ENCODE data around the gene NAB1.

Gene NAB1

GRCh38 chr2:190679391-190679790 is 30.5 kb downstream of the NAB1 start:
- Histone ChIP-seq H3K4me1 (ENCODE audit: control insufficient read depth, insufficient read depth, low read length) (peaks cover 15% of the 10 kb centered on the region), H3K9ac (ENCODE audit: low read depth, low read length) (no peak overlapping the region), H3K9me3 (replicated peaks; ENCODE audit: low read length) (no peaks in the 10 kb centered on the region), H3K36me3 (ENCODE audit: insufficient read depth, low read length) (peaks cover 4% of the 10 kb centered on the region), H3K4me2 (ENCODE audit: low read length) (no peak overlapping the region), H3K4me3 (ENCODE audit: low read length) (no peak overlapping the region), H3K27me3 (ENCODE audit: control insufficient read depth, insufficient read depth, low read length) (no peaks in the 10 kb centered on the region)

DNA sequence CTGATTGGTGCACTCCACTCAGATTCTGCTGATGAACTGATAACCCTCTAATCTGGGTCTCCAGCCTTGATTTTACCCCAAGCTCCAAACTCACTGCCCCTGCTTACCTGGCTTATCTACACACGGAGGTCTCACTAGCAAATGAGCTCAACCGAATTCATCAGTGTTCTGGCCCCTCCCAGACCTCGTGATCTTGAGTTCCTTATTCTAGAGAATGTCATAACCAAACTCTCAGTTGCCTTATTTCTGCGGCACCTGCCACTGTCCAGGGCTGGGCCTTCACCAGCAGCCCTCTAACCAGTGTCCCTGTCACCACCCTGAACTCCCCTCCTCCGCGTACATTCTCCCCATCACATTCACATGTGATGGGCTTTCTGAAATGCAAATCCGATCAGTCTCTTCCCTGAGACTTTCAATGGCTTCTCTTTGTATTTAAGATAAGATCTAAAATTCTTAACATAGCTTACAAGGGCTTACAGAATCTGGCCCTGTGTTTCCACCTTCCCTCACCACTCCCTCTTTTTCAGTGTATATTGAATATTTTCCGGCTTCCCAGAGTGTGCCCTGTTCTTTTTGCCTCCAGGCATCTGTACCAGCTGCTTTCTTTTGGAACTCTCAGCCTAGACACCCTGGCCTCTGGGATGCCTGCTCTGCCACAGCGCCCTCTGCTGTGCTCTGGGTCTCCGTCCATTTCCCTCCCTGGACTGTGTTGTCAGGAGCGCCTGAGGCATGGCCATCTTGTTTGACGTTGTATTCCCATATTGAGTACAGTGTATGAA is 31.1 kb downstream of the NAB1 start:
- peaks cover 15% of the 10 kb centered on the region for H3K4me1 ChIP-seq (ENCODE audit: control insufficient read depth, insufficient read depth, low read length)
- H3K36me3 ChIP-seq (ENCODE audit: insufficient read depth, low read length) = peaks cover under 1% of the 10 kb centered on the region
- H3K9me3 ChIP-seq (replicated peaks; ENCODE audit: low read length) = no peaks in the 10 kb centered on the region
- H3K9ac ChIP-seq (ENCODE audit: low read depth, low read length) = no peak overlapping the region
- H3K4me3 ChIP-seq (ENCODE audit: low read length) = no peak overlapping the region
- H3K4me2 ChIP-seq (ENCODE audit: low read length) = no peak overlapping the region
- no peaks in the 10 kb centered on the region for H3K27me3 ChIP-seq (ENCODE audit: control insufficient read depth, insufficient read depth, low read length)

- Histone ChIP-seq H3K36me3 (ENCODE audit: insufficient read depth, low read length) (peaks cover 5% of the 10 kb centered on the region), H3K9ac (ENCODE audit: low read depth, low read length) (no peak overlapping the region), H3K27me3 (ENCODE audit: control insufficient read depth, insufficient read depth, low read length) (no peaks in the 10 kb centered on the region), H3K9me3 (replicated peaks; ENCODE audit: low read length) (no peaks in the 10 kb centered on the region), H3K4me2 (ENCODE audit: low read length) (no peak overlapping the region), H3K4me1 (ENCODE audit: control insufficient read depth, insufficient read depth, low read length) (peaks cover 15% of the 10 kb centered on the region), H3K4me3 (ENCODE audit: low read length) (no peak overlapping the region)
These were observed 33.3 kb downstream of the NAB1 start for GRCh38 chr2:190682168-190682567.

GRCh38 chr2:190683802-190684201 is 34.9 kb downstream of the NAB1 start:
- peaks cover 15% of the 10 kb centered on the region for H3K4me1 ChIP-seq (ENCODE audit: control insufficient read depth, insufficient read depth, low read length)
- H3K4me2 ChIP-seq (ENCODE audit: low read length) = peak overlapping the region; percentile 3
- no peaks in the 10 kb centered on the region for H3K9me3 ChIP-seq (replicated peaks; ENCODE audit: low read length)
- no peak overlapping the region for H3K9ac ChIP-seq (ENCODE audit: low read depth, low read length)
- no peak overlapping the region for H3K4me3 ChIP-seq (ENCODE audit: low read length)
- H3K27me3 ChIP-seq (ENCODE audit: control insufficient read depth, insufficient read depth, low read length) = no peaks in the 10 kb centered on the region
- H3K36me3 ChIP-seq (ENCODE audit: insufficient read depth, low read length) = peaks cover 11% of the 10 kb centered on the region

DNA sequence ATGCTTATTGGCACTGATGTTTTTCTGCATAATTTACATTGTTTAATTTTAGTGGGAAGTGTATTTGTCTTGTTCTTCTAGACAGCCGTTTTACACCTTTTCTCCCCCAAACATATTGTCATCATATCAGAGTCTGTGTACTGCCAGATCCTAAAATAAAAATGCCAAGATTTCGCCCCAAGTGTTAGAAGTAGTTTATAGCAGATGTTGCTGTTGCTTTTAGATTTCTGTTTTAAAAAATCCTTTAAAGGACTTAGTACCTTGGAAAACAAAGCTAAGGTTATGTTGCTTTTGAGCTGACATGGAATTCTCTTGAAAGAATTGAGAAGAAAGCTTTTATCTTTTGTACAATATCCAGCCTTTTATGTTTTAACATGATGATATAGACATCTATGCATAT is 36.0 kb downstream of the NAB1 start:
- Histone ChIP-seq H3K27me3 (ENCODE audit: control insufficient read depth, insufficient read depth, low read length) (no peaks in the 10 kb centered on the region), H3K4me2 (ENCODE audit: low read length) (no peak overlapping the region), H3K4me3 (ENCODE audit: low read length) (no peak overlapping the region), H3K4me1 (ENCODE audit: control insufficient read depth, insufficient read depth, low read length) (peaks cover 15% of the 10 kb centered on the region), H3K9me3 (replicated peaks; ENCODE audit: low read length) (no peaks in the 10 kb centered on the region), H3K36me3 (ENCODE audit: insufficient read depth, low read length) (peaks cover 11% of the 10 kb centered on the region), H3K9ac (ENCODE audit: low read depth, low read length) (no peak overlapping the region)

DNA sequence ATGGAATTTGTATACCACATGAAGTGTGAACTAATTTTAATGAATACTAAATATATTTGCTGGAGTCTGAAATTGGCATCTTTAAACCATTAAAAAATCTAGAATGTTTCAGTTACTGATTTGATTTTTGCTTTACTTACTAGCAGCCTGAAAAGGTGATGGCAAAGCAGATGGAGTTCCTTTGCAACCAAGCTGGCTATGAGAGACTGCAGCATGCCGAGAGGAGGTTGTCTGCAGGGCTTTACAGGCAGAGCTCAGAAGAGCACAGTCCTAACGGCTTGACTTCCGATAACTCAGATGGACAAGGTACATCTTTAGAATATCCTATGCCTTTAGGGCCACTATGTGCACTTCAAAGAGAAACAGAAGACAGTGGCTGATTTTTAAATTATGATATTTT is 36.5 kb downstream of the NAB1 start:
- Histone ChIP-seq H3K36me3 (ENCODE audit: insufficient read depth, low read length) (peaks cover 11% of the 10 kb centered on the region), H3K4me2 (ENCODE audit: low read length) (no peak overlapping the region), H3K4me3 (ENCODE audit: low read length) (no peak overlapping the region), H3K9ac (ENCODE audit: low read depth, low read length) (no peak overlapping the region), H3K9me3 (replicated peaks; ENCODE audit: low read length) (no peaks in the 10 kb centered on the region), H3K4me1 (ENCODE audit: control insufficient read depth, insufficient read depth, low read length) (peaks cover 15% of the 10 kb centered on the region), H3K27me3 (ENCODE audit: control insufficient read depth, insufficient read depth, low read length) (no peaks in the 10 kb centered on the region)

DNA sequence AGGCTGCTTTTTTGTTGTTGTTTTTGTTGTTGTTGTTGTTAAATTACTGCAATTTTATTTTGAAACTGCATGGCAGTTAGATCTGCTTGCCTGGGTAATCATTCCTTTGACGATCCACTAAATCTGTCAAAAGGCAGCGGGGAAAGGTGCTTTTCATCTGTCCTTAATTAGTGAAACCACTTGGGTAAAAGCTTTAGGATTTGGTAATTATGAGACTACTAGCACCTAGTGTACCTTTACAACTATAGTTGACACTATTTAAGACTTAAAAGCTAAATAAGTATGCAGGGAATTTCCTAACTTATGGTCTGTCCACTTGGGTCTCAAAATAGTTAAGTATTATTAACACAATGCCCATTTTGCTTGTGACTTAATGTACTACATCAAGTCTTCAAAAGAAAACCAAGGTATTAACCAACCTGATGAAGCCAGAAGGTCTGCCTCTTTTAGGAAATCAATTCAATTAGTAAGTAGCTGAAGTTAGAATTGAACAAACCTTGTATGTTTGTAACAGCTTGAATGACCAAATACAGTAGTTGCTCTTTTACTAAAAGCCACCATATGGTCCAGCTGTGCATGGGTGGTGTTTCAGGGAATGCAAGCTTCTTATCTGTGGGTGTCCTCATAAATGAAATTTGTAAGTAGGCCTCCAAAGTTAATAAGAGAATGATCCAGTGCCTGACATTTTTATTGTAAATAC is 44.8 kb downstream of the NAB1 start:
- Histone ChIP-seq H3K9ac (ENCODE audit: low read depth, low read length) (no peak overlapping the region), H3K36me3 (ENCODE audit: insufficient read depth, low read length) (no peaks in the 10 kb centered on the region), H3K27me3 (ENCODE audit: control insufficient read depth, insufficient read depth, low read length) (no peaks in the 10 kb centered on the region), H3K4me1 (ENCODE audit: control insufficient read depth, insufficient read depth, low read length) (no peaks in the 10 kb centered on the region), H3K4me2 (ENCODE audit: low read length) (no peak overlapping the region), H3K9me3 (replicated peaks; ENCODE audit: low read length) (no peaks in the 10 kb centered on the region), H3K4me3 (ENCODE audit: low read length) (no peak overlapping the region)

DNA sequence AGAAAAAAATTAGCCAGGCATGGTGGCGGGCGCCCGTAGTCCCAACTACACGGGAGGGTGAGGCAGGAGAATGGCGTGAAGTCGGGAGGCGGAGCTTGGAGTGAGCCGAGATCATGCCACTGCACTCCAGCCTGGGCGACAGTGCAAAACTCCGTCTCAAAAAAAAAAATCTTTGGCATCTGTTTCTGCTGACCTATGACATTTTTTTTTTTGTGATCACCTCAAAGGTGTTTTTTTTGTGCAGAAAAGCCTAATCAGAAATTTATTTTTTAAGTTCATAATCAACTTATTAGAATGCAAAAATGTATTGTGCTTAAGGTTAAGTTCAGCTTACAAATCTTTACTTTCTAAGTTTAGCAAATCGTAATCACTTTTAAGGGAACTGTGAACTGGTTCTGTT is 45.6 kb downstream of the NAB1 start:
- no peaks in the 10 kb centered on the region for H3K4me1 ChIP-seq (ENCODE audit: control insufficient read depth, insufficient read depth, low read length)

GRCh38 chr2:190695739-190696138 is 46.9 kb downstream of the NAB1 start:
- Histone ChIP-seq H3K4me3 (ENCODE audit: low read length) (no peak overlapping the region), H3K4me1 (ENCODE audit: control insufficient read depth, insufficient read depth, low read length) (no peaks in the 10 kb centered on the region), H3K27me3 (ENCODE audit: control insufficient read depth, insufficient read depth, low read length) (no peaks in the 10 kb centered on the region), H3K9me3 (replicated peaks; ENCODE audit: low read length) (no peaks in the 10 kb centered on the region), H3K36me3 (ENCODE audit: insufficient read depth, low read length) (no peaks in the 10 kb centered on the region), H3K9ac (ENCODE audit: low read depth, low read length) (no peak overlapping the region), H3K4me2 (ENCODE audit: low read length) (no peak overlapping the region)

More for the DNA sequence above, 45.6 kb downstream of the NAB1 start:
- Histone ChIP-seq H3K9ac (ENCODE audit: low read depth, low read length) (no peak overlapping the region), H3K4me3 (ENCODE audit: low read length) (no peak overlapping the region), H3K9me3 (replicated peaks; ENCODE audit: low read length) (no peaks in the 10 kb centered on the region), H3K27me3 (ENCODE audit: control insufficient read depth, insufficient read depth, low read length) (no peaks in the 10 kb centered on the region), H3K4me2 (ENCODE audit: low read length) (no peak overlapping the region), H3K36me3 (ENCODE audit: insufficient read depth, low read length) (no peaks in the 10 kb centered on the region)

DNA sequence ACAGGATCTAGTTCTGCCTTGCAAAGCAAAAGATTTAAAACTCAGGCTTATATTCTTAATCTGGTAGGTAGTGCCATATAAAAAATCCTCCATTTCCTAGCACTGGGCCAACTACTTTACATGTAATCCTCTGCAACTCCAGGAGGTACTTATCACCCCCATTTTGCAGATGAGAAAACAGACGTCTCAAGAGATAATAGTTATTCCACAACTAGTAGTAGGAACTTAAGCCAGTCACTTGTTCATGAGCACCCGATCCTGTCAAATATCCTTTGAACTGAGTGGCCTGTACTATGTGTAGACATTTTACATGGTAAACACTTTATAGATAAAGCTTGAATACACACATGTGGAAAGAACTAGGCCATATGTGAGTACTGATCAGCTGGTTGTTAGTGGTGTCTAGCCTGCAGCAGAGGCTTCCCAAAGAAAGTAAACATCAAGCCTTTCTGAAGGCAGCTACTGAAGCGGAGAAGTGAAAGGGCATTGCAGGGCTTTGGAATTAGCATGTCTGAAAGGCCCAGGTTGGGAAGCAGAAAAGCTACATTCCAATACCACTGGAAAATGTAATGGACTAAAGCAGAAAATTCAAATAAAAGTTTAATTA is 48.0 kb downstream of the NAB1 start:
- Histone ChIP-seq H3K27me3 (ENCODE audit: control insufficient read depth, insufficient read depth, low read length) (no peaks in the 10 kb centered on the region), H3K9me3 (replicated peaks; ENCODE audit: low read length) (no peaks in the 10 kb centered on the region), H3K9ac (ENCODE audit: low read depth, low read length) (no peak overlapping the region)

GRCh38 chr2:190697421-190697820 is 48.5 kb downstream of the NAB1 start:
- Histone ChIP-seq H3K36me3 (ENCODE audit: insufficient read depth, low read length) (no peaks in the 10 kb centered on the region), H3K27me3 (ENCODE audit: control insufficient read depth, insufficient read depth, low read length) (no peaks in the 10 kb centered on the region), H3K4me3 (ENCODE audit: low read length) (no peak overlapping the region), H3K4me2 (ENCODE audit: low read length) (no peak overlapping the region), H3K9ac (ENCODE audit: low read depth, low read length) (no peak overlapping the region), H3K4me1 (ENCODE audit: control insufficient read depth, insufficient read depth, low read length) (no peaks in the 10 kb centered on the region), H3K9me3 (replicated peaks; ENCODE audit: low read length) (no peaks in the 10 kb centered on the region)

More for the DNA sequence above, 48.0 kb downstream of the NAB1 start:
- Histone ChIP-seq H3K4me2 (ENCODE audit: low read length) (no peak overlapping the region), H3K36me3 (ENCODE audit: insufficient read depth, low read length) (no peaks in the 10 kb centered on the region), H3K4me1 (ENCODE audit: control insufficient read depth, insufficient read depth, low read length) (no peaks in the 10 kb centered on the region), H3K4me3 (ENCODE audit: low read length) (no peak overlapping the region)
